Glomerular visceral epithelial cell (primary cell): Measurements from ENCODE around the gene IQCE.
"Not testable (repeated sequence)": the region's sequence is repeated elsewhere in the genome, so short reads cannot be mapped to it uniquely, and the experiment has no call there.

ENCODE experiments used
- DNase-seq: peaks from one replicate; pipeline ENCODE4 v3.0.0-alpha.2; 2016; ENCODE audit errors: extremely low spot score

IQCE gene

DNA sequence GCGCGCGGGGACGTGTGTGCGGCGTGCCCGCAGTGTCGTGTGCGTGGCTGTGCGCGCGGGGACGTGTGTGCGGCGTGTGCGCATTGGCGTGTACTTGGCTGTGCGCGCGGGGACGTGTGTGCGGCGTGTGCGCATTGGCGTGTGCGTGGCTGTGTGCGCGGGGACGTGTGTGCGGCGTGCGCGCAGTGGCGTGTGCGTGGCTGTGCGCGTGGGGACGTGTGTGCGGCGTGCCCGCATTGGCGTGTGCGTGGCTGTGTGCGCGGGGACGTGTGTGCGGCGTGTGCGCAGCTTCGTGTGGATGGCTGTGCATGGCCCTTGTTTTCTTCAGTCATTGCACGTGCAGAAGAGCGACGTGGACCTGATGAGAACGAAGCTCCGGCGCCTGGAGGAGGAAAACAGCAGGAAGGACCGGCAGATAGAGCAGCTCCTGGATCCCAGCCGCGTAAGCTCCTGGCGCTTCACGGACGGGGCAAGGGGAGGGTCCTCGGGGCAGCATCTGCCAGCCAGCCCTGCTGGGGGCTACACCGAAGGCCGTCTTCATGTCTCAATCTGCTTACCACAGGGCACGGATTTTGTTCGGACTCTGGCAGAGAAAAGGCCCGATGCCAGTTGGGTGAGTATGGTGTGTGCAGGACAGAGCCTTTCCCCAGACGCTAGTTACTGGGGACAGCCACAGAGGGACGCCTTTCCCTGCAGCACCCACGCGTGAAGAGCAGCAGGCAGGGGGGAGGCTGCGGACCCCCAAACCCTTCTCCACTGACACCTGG lies 19.3 kb downstream of the IQCE start:
- no peak for DNase-seq

GRCh38 chr7:2580636-2581035 lies 21.9 kb downstream of the IQCE start:
- no peak for DNase-seq

GRCh38 chr7:2582006-2582735 lies 23.4 kb downstream of the IQCE start:
- DNase-seq = no peak

GRCh38 chr7:2583798-2584580 lies 25.2 kb downstream of the IQCE start:
- no peak for DNase-seq

DNA sequence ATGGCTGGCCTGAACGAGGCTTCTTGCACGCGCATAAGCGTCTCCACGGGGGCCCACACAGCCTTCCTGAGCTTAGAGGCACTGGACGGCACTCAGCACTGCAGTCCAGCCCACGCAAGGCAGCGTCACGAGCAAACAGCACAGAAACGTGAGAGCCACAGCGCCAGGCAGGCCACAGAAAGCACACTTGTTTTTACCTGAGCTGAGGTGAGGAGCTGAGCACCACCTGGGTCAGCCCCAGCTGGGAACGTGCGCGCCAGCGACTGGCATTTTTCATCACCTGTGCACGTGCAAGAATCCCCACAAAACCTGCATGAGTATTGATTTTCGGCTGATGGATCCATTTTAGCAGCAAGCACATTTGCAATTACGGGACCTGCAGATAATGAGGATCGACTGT lies 26.7 kb downstream of the IQCE start:
- DNase-seq = no peak

GRCh38 chr7:2586326-2587020 lies 27.7 kb downstream of the IQCE start:
- no peak for DNase-seq

DNA sequence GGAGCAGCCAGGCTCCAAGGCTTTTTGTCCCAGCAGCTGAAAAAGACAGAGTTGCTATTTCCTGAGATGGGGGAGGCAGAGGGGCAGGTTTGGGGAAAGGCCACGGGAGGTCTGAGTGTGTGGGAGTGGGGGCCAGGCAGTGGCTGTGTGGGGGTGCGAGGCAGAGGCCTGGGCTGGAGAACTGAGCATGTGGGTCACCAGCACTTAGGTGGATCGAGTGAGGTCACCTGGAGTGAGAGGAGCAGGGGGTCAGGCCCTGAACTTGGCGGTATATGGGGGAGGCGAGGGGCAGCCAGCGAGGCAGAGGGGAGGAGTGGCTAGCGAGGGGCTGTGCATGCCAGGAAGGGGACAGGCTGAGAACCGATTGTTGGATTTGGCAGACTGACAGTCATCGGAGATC lies 28.4 kb downstream of the IQCE start:
- no peak for DNase-seq

DNA sequence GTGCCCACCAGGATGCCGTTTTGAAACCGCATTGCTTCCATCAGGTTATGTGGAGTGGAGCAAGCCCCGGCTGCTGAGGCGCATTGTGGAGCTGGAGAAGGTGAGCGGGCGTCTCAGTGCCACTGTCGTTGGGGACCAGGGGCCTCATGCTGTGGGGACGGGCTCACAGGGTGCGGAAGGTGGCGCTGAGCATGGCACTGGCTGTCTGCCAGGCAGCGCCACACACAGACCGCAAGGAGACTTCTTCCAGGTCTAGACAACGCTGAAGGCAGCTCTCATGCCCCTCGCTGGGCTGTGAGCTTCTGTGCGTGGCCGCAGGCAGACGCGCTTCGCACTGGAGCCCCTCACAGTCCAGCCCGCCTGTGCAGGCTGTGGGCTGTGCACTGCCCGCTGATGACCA lies 29.0 kb downstream of the IQCE start:
- no peak for DNase-seq

GRCh38 chr7:2589341-2589740 lies 30.6 kb downstream of the IQCE start:
- DNase-seq = no peak

GRCh38 chr7:2589941-2590340 lies 31.2 kb downstream of the IQCE start:
- not testable (repeated sequence) for DNase-seq

- no peak for DNase-seq
Measured at GRCh38 chr7:2592375-2592865, 33.6 kb downstream of the IQCE start.

- DNase-seq = no peak
Measured at GRCh38 chr7:2593036-2593727, 34.4 kb downstream of the IQCE start.

GRCh38 chr7:2594599-2594998 lies 35.8 kb downstream of the IQCE start:
- no peak for DNase-seq

DNA sequence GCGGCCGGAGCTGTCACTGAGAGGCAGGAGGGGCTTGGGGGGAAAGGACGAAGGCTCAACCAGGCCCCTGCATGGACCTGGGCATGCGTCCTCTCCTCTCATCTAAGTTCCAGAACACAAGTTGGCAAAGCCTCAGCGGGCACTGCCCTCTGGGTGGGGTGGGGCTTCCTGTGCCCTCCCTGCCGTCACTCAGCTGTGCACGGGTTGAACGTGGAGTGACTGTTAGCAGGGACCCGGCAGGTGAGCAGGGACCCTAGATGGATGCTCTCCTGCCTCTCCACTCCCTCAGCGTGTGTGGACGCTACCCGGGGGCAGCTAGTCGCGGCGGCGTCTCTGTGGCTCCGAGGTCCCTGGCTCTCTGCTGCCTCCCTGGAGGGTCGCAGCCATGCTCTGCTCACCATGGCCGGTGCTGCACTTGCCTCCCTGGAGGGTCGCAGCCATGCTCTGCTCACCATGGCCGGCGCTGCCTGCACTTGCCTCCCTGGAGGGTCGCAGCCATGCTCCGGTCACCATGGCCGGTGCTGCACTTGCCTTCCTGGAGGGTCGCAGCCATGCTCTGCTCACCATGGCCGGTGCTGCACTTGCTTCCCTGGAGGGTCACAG lies 36.6 kb downstream of the IQCE start:
- no peak for DNase-seq

- no peak for DNase-seq
Measured at GRCh38 chr7:2596464-2597272, 37.9 kb downstream of the IQCE start.

DNA sequence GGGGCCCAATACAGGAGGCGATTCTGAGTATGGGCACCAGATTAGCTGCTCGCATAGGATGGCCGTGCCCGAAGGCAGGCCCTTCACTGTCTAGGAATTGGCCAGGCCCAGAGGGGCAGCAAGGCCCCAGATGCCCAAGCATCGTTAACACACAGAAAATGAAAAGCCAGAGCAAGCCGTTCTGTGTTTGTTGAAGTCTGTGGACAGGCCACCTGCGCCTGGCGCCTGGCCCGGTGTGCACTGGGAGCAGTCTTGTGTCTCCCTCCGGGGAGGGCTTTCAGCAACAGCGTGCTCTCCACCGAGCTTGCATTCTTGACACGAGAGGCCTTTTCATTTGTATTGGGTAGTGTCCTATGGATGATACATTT lies 38.5 kb downstream of the IQCE start:
- no peak for DNase-seq

- no peak for DNase-seq
Measured at GRCh38 chr7:2598154-2598823, 39.5 kb downstream of the IQCE start.

DNA sequence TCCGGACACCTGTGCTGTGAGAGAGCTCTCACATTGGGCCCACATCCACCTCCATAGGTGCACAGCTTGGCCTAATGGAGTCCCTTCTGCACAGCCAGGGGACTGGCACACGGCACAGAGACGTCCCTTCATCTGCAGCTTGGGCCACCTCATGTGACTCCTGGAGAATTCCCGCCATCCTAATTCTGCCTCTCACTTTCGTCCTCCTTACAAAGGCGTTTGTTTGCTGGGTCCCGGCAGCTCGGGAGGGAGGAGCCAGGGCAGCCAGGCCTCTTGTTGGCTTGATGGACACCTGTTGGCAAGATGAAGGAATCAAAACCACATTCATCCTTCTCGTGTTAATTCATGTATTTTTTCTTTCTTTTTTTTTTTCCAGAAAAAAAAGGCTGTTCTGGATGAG lies 42.3 kb downstream of the IQCE start:
- DNase-seq = no peak

DNA sequence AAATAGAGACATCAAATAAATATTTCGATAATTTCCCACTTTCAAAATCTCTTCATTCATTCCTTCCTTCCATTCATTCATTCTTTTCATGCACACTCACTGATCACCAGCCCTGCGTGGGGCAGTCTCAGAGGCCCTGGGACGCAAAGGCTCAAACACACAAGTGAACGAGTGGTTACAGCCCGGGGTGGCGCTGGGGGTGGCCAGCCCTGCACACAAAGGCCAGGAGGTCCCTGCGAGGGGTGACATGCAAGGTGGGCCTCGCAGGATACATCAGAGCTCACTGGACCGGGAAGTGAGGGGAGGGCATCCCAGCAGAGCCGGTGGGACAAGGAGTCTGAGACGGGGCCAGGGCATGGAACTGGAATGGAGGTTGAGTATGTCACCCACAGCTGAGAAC lies 43.1 kb downstream of the IQCE start:
- no peak for DNase-seq
